Activated CD8-positive, alpha-beta memory T cell treated with anti-CD3 and anti-CD28 coated beads, Interleukin-2, amount 10 ng/mL, durations not matched to agents 7 days and 5 days (primary cell): ENCODE measurements around the gene MRPL52. TPM values are rescaled to one million over a fixed set of nuclear protein-coding genes. Genes with fewer than 3 reads are reported as not detected.
"Not testable (repeated sequence)": the region's sequence is repeated elsewhere in the genome, so short reads cannot be mapped to it uniquely, and the experiment has no call there.

Experiments used
- ATAC-seq: fragments of 150-1000 bp; cut with Tn5 transposase; one replicate; pipeline ENCODE4 v1.10.0; 2021; ENCODE audit warnings: moderate library complexity
- CTCF ChIA-PET: fragments of 350-600 bp; sonication (Branson Sonifier 250); formaldehyde crosslinking; loops from one replicate; lab custom pipeline; 2021; ENCODE audit warnings: antibody characterized with exemption; lab: Charles Lee
- DNase-seq: peaks from one replicate; pipeline ENCODE4 v3.0.0-alpha.2; 2020
- H3K27ac Mint-ChIP-seq: one replicate; pipeline ENCODE4 v1.8.0; 2021; ENCODE audit warnings: mild to moderate bottlenecking, mixed read lengths
- H3K27me3 Mint-ChIP-seq: one replicate; pipeline ENCODE4 v1.8.0; 2021; ENCODE audit warnings: mixed read lengths
- H3K36me3 Mint-ChIP-seq: one replicate; pipeline ENCODE4 v1.8.0; 2021; ENCODE audit warnings: mild to moderate bottlenecking, mixed read lengths
- H3K4me1 Mint-ChIP-seq: one replicate; pipeline ENCODE4 v1.8.0; 2021; ENCODE audit warnings: mixed read lengths
- H3K4me3 Mint-ChIP-seq: one replicate; pipeline ENCODE4 v1.8.0; 2021; ENCODE audit warnings: mild to moderate bottlenecking, moderate library complexity, mixed read lengths
- H3K9me3 Mint-ChIP-seq: one replicate; pipeline ENCODE4 v1.8.0; 2022; ENCODE audit warnings: low read depth, mixed read lengths
- total RNA-seq, 2 experiments: library from RNA; stranded (reverse); gene quantifications; one replicate each; pipeline ENCODE4 v1.2.3, GENCODE V29; 2021

The MRPL52 gene
- total RNA-seq, 2 experiments from 2014 or later = 107 to 147 TPM

DNA sequence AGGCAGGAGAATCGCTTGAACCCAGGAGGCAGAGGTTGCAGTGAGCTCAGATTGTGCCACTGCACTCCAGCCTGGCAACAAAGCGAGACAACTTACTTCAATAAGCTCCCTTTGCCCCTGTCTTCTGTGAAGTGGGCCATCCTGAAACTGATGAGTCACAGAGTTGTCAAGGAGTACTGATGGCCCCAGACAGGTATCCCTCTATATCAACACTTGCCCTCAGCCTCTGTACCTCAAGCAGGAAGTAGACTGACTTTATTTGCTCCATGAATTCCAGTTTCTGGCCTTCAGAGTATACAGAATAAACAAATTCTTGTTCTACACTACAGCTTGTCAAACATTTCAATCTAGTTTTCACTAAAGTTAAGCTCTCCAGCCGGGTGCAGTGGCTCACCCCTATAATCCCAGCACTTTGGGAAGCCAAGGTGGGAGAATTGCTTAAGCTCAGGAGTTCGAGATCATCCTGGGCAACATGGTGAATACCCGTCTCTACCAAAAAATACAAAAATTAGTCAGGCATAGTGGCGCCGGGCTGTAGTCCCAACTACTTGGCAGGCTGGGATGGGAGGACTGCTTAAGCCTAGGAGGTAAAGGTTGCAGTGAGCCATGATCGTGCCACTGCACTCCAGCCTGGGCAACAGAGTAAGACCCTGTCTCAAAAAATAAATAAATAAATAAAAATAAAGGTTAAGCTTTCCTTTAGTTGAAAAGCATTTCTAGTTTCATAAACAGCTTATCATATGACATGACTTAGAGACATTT, 25.5 kb downstream of the MRPL52 start:
- H3K27ac Mint-ChIP-seq = no peak overlapping the region
- H3K9me3 Mint-ChIP-seq = peaks cover 2% of the 10 kb centered on the region
- peaks cover 8% of the 10 kb centered on the region for H3K36me3 Mint-ChIP-seq
- CTCF ChIA-PET = interaction anchor here (0.6 to 10.2 kb wide), 21 partner anchors 9 to 355 kb away, joined by 3 to 239 read pairs (median 5); partner anchors contain the start of genes ABHD4, LRP10, MMP14 and MRPL52
- DNase-seq (no peak), ATAC-seq (no peak)
- peaks cover 37% of the 10 kb centered on the region for H3K27me3 Mint-ChIP-seq
- no peak overlapping the region for H3K4me3 Mint-ChIP-seq
- H3K4me1 Mint-ChIP-seq = peaks cover 45% of the 10 kb centered on the region

DNA sequence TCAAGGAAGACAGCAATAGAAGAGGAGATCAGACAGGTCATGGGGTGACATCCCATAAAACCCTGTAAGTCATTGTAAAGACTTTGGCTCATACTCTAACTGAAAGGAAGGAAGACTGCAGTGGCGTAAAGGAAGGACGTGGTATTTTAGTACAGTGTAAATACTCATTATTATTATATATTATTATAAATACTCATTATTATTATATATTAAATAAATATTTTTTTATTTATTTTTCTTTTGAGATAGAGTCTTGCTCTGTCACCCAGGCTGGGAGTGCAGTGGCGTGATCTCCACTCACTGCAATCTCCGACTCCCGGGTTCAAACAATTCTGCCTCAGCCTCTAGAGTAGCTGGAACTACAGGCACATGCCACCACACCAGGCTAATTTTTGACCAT, 26.7 kb downstream of the MRPL52 start:
- no peak for ATAC-seq
- Mint-ChIP-seq H3K27me3 (peaks cover 47% of the 10 kb centered on the region), H3K4me3 (no peak overlapping the region), H3K4me1 (peaks cover 39% of the 10 kb centered on the region), H3K9me3 (peaks cover 4% of the 10 kb centered on the region), H3K27ac (no peak overlapping the region), H3K36me3 (peaks cover 10% of the 10 kb centered on the region)
- CTCF ChIA-PET = interaction anchor here (1.2 to 10.2 kb wide), 5 partner anchors 16 to 286 kb away, joined by 3 to 239 read pairs (median 57); partner anchors contain the start of genes LRP10 and MRPL52
- no peak for DNase-seq

DNA sequence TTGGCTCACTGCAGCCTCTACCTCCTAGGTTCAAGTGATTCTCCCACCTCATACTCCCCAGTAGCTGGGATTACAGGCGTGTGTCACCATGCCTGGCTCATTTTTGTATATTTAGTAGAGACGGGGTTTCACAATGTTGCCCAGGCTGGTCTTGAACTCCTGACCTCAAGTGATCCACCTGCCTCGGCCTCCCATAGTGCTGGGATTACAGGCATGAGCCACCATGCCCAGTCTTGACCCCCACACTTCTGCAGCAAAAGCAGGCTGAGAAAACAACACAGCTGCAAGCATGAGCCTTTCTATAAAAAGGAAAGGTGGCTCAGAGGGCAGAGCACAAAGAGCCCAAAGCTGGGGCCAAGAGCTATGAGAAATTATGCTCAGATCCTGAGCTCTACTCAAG, 30.7 kb downstream of the MRPL52 start:
- not testable (repeated sequence) for H3K4me3 Mint-ChIP-seq, DNase-seq, H3K27ac Mint-ChIP-seq, ATAC-seq
- CTCF ChIA-PET = interaction anchor here (1.0 to 9.0 kb wide), 8 partner anchors 7 to 290 kb away, joined by 3 to 61 read pairs (median 6); partner anchors contain the start of genes LRP10 and PRMT5
- Mint-ChIP-seq H3K27me3 (peaks cover 51% of the 10 kb centered on the region), H3K36me3 (peaks cover 19% of the 10 kb centered on the region), H3K4me1 (peaks cover 17% of the 10 kb centered on the region), H3K9me3 (peaks cover 11% of the 10 kb centered on the region)

GRCh38 chr14:22861651-22862050, 32.0 kb downstream of the MRPL52 start:
- Mint-ChIP-seq H3K4me3 (no peak overlapping the region), H3K27ac (no peak overlapping the region), H3K4me1 (peaks cover 14% of the 10 kb centered on the region), H3K27me3 (peaks cover 43% of the 10 kb centered on the region), H3K9me3 (peaks cover 9% of the 10 kb centered on the region), H3K36me3 (peaks cover 16% of the 10 kb centered on the region)
- ATAC-seq (no peak), DNase-seq (no peak)
- CTCF ChIA-PET = interaction anchor here (0.6 to 9.0 kb wide), 7 partner anchors 9 to 120 kb away, joined by 3 to 61 read pairs (median 5); partner anchors contain the start of genes AJUBA and LRP10

GRCh38 chr14:22864979-22865378, 35.3 kb downstream of the MRPL52 start:
- Mint-ChIP-seq H3K4me3 (no peak overlapping the region), H3K9me3 (peaks cover 9% of the 10 kb centered on the region), H3K27ac (no peak overlapping the region), H3K36me3 (peaks cover 11% of the 10 kb centered on the region), H3K27me3 (peaks cover 22% of the 10 kb centered on the region), H3K4me1 (peaks cover 1% of the 10 kb centered on the region)
- no peak for DNase-seq
- no peak for ATAC-seq
- CTCF ChIA-PET = interaction anchor here (1.3 to 9.0 kb wide), 2 partner anchors 12 to 42 kb away, joined by 4 to 45 read pairs; no protein-coding TSS in a partner anchor

DNA sequence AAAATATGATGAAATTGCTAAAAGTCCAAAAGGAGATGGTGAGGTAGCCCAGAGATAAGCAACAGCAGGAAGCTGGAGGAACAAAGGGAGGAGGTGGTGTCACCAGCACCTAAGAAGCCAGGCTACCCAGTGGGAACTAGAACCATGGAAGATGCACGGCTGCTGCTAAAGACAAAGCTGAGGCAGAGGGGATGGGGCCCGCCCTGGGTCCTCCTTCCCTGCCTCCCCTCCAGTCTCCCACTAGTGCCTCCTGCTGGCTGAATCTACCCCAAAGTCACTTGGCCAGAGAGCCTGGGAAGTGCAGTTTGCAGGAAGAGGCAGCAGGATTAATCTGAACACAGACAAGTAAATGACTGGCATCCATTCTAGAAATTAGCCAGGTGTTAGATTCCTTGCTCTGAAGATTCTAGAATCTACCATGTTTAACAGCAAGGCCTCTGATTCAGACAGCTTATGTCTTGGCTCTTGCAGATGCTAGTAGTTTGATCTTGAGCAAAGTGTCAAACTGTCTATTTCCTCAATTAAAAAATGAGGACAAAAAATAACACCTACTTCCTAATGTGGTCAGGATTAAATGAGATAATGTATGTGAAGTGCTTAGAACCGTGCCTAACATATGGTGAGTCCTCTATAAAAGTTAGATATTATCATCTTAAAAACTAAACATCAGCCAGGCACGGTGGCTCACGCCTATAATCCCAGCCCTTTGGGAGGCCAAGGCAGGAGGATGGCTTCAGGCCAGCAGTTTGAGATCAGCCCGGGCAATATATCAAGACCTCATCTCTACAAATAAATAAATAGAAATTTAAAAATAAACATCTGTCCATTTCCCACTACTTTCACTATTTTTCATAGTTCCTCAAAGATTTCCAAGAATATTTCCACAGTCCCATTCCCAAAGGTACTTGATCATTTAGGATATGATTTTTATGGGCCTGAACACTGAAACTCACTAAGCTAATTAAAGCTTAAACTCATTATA, 36.0 kb downstream of the MRPL52 start:
- CTCF ChIA-PET = interaction anchor here (0.6 to 9.0 kb wide), 7 partner anchors 13 to 307 kb away, joined by 3 to 45 read pairs (median 3); partner anchors contain the start of genes RBM23 and REM2
- H3K4me1 Mint-ChIP-seq = peaks cover 9% of the 10 kb centered on the region
- peaks cover 10% of the 10 kb centered on the region for H3K36me3 Mint-ChIP-seq
- H3K27me3 Mint-ChIP-seq = peaks cover 18% of the 10 kb centered on the region
- no peak overlapping the region for H3K27ac Mint-ChIP-seq
- H3K9me3 Mint-ChIP-seq = peaks cover 9% of the 10 kb centered on the region
- H3K4me3 Mint-ChIP-seq = no peak overlapping the region
- DNase-seq (no peak), ATAC-seq (no peak)

GRCh38 chr14:22866874-22867273, 37.2 kb downstream of the MRPL52 start:
- H3K27ac Mint-ChIP-seq = no peak overlapping the region
- H3K9me3 Mint-ChIP-seq = peaks cover 2% of the 10 kb centered on the region
- peaks cover 12% of the 10 kb centered on the region for H3K4me1 Mint-ChIP-seq
- no peak overlapping the region for H3K4me3 Mint-ChIP-seq
- no peak for DNase-seq
- CTCF ChIA-PET = interaction anchor here (1.0 to 9.0 kb wide), 5 partner anchors 14 to 51 kb away, joined by 3 to 45 read pairs (median 3); partner anchors contain the start of genes RBM23 and REM2
- H3K36me3 Mint-ChIP-seq = peaks cover 4% of the 10 kb centered on the region
- ATAC-seq = no peak
- peaks cover 7% of the 10 kb centered on the region for H3K27me3 Mint-ChIP-seq

DNA sequence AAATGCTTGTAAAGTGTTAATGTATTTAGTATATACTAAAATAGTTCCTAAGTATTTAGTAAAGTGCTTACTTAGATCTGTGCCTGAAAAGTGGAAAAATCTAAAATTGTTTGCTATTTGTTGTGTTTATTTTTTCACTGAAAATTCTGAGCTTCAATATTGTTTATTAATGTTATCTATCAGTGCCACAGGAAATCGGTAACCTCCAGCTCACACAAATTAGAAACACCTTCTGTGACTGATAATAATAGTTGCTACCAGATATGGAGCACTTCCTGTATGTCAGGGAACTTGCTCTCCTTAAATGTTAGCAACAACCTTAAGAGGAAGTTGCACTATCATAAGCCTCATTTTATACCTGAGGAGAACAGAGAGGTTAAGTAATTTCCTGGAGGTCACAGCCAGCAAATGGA, 41.1 kb downstream of the MRPL52 start:
- Mint-ChIP-seq H3K4me3 (peak overlapping the region; percentile 88), H3K27ac (peak overlapping the region; percentile 98), H3K36me3 (peaks cover 15% of the 10 kb centered on the region), H3K27me3 (no peaks in the 10 kb centered on the region), H3K4me1 (peaks cover 30% of the 10 kb centered on the region), H3K9me3 (no peaks in the 10 kb centered on the region)
- CTCF ChIA-PET = interaction anchor here (0.6 to 5.6 kb wide), 12 partner anchors 10 to 312 kb away, joined by 3 to 126 read pairs (median 24); partner anchors contain the start of genes OXA1L, PRMT5, RBM23 and REM2
- ATAC-seq (peak; percentile 50), DNase-seq (no peak)

- H3K27ac Mint-ChIP-seq = peak within 1 kb of the TSS; percentile 98
- H3K36me3 Mint-ChIP-seq = peaks cover 19% of the 10 kb centered on the region
- H3K4me1 Mint-ChIP-seq = peaks cover 32% of the 10 kb centered on the region
- no peaks in the 10 kb centered on the region for H3K27me3 Mint-ChIP-seq
- no peaks in the 10 kb centered on the region for H3K9me3 Mint-ChIP-seq
- H3K4me3 Mint-ChIP-seq = peak within 1 kb of the TSS; percentile 88
- CTCF ChIA-PET = interaction anchor here (0.6 to 5.6 kb wide), 22 partner anchors 11 to 361 kb away, joined by 3 to 126 read pairs (median 8); partner anchors contain the start of genes OXA1L, PRMT5, RBM23 and REM2
- ATAC-seq (peak; percentile 89), DNase-seq (peak; percentile 92)
Observed at GRCh38 chr14:22871224-22872032, 41.7 kb downstream of the MRPL52 start, which contains the start of gene LRP10. Gene LRP10 (plus strand): TSS chr14:22871740. CDS start chr14:22872304, 564 bp downstream.

GRCh38 chr14:22872033-22872832, 42.5 kb downstream of the MRPL52 start:
- Mint-ChIP-seq H3K27me3 (no peaks in the 10 kb centered on the region), H3K36me3 (peaks cover 19% of the 10 kb centered on the region), H3K9me3 (no peaks in the 10 kb centered on the region), H3K4me1 (peaks cover 32% of the 10 kb centered on the region), H3K27ac (peak overlapping the region; percentile 98), H3K4me3 (peak overlapping the region; percentile 88)
- DNase-seq (peak; percentile 80), ATAC-seq (peak; percentile 43)
- CTCF ChIA-PET = interaction anchor here (0.6 to 5.6 kb wide), 26 partner anchors 12 to 362 kb away, joined by 3 to 126 read pairs (median 5); partner anchors contain the start of genes AJUBA, OXA1L, PRMT5 and RBM23
